OCI-LY1 (cell line): ENCODE results near the gene TENT4A.

Source experiments
- H2AFZ ChIP-seq: fragments of 200-600 bp; sonication (generic), shearing (Covaris generic); 2 replicates; pipeline ENCODE4 v1.6.0; 2014; ENCODE audit warnings: antibody characterized with exemption, mild to moderate bottlenecking, low read length
- H3F3A ChIP-seq: fragments of 200-600 bp; sonication (generic), shearing (Covaris generic); 2 replicates; pipeline ENCODE4 v1.6.0; 2014; ENCODE audit warnings: mild to moderate bottlenecking, antibody characterized with exemption, low read length, moderate library complexity; ENCODE audit not compliant: insufficient read depth
- H3K27ac ChIP-seq: fragments of 200-600 bp; sonication (generic); 2 replicates; pipeline ENCODE4 v1.5.1; 2014; ENCODE audit warnings: low read length, mixed run types, mild to moderate bottlenecking, low read depth; ENCODE audit not compliant: poor library complexity, severe bottlenecking
- H3K27me3 ChIP-seq: fragments of 200-600 bp; sonication (generic); 2 replicates; pipeline ENCODE4 v1.6.0; 2014; ENCODE audit warnings: antibody characterized with exemption, mild to moderate bottlenecking, low read length, moderate library complexity; ENCODE audit not compliant: insufficient read depth
- H3K36me3 ChIP-seq: fragments of 200-600 bp; sonication (generic); 2 replicates; pipeline ENCODE4 v1.6.1; 2014; ENCODE audit warnings: mild to moderate bottlenecking, antibody characterized with exemption, low read length, moderate library complexity, mixed read lengths; ENCODE audit not compliant: insufficient read depth
- H3K4me1 ChIP-seq: fragments of 200-600 bp; sonication (generic); 2 replicates; pipeline ENCODE4 v1.5.1; 2014; ENCODE audit warnings: mild to moderate bottlenecking, low read length, moderate library complexity; ENCODE audit not compliant: insufficient read depth, severe bottlenecking
- H3K4me2 ChIP-seq: fragments of 200-600 bp; sonication (generic), shearing (Covaris generic); 2 replicates; pipeline ENCODE4 v1.6.1; 2014; ENCODE audit warnings: low read length
- H3K4me3 ChIP-seq: fragments of 200-600 bp; sonication (generic); 2 replicates; pipeline ENCODE4 v1.5.1; 2014; ENCODE audit warnings: low read length, low read depth, mild to moderate bottlenecking, mixed read lengths; ENCODE audit not compliant: poor library complexity, severe bottlenecking
- H3K79me2 ChIP-seq: fragments of 200-600 bp; shearing (Covaris generic); 2 replicates; pipeline ENCODE4 v1.6.1; 2016; ENCODE audit warnings: mixed run types, low read length, mixed read lengths; ENCODE audit not compliant: insufficient read depth
- H3K9ac ChIP-seq: fragments of 200-600 bp; sonication (generic), shearing (Covaris generic); 2 replicates; pipeline ENCODE4 v1.6.1; 2014; ENCODE audit warnings: mild to moderate bottlenecking, low read length, mixed read lengths
- H3K9me2 ChIP-seq: fragments of 200-600 bp; sonication (generic), shearing (Covaris generic); 2 replicates; pipeline ENCODE4 v1.6.1; 2014; ENCODE audit warnings: low read depth, mild to moderate bottlenecking, low read length, mixed read lengths
- H3K9me3 ChIP-seq: fragments of 200-600 bp; shearing (Covaris generic); 2 replicates; pipeline ENCODE4 v1.6.1; 2014; ENCODE audit warnings: low read length, mixed read lengths
- H4K20me1 ChIP-seq: fragments of 200-600 bp; sonication (generic), shearing (Covaris generic); 2 replicates; pipeline ENCODE4 v1.6.0; 2016; ENCODE audit warnings: mild to moderate bottlenecking, low read length; ENCODE audit not compliant: insufficient read depth
- EZH2 ChIP-seq: fragments of 200-600 bp; sonication (generic), shearing (Covaris generic); IDR thresholded peaks from 2 replicates; pipeline ENCODE4 v1.8.0; 2017; ENCODE audit warnings: borderline replicate concordance, mixed run types, mild to moderate bottlenecking, antibody characterized with exemption, low read length, moderate library complexity, mixed read lengths
- TF ChIP-seq, protein P1 (sequence below): fragments of 200-600 bp; sonication (generic), shearing (Covaris generic); IDR thresholded peaks from 2 replicates; pipeline ENCODE4 v1.5.1; 2017; ENCODE audit warnings: mild to moderate bottlenecking, antibody characterized with exemption, low read length, moderate library complexity, mixed read lengths

The TENT4A gene

DNA sequence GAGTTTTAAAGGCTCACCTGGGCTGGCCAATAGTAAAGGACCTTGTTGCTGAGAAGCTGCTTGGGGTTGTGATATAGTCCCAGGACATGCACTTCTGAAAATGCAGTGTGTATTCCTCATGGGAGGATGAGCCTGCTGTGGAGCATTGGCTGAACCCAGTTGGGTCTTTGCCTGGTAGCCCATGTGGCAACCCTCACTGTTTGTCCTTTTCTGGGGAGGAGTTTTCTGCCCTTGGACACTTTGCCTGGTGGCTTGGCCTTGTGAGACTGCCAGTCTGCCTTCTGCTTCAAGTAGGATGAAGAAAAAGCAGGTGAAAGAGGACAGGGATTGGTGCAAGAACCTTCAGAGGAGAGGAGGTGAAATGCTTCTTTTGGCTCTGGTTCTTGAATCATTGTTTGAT lies 4.0 kb downstream of the TENT4A start:
- no peaks in the 10 kb centered on the region for H3K9me3 ChIP-seq
- no peaks in the 10 kb centered on the region for H3K27me3 ChIP-seq
- peaks cover 75% of the 10 kb centered on the region for H3K4me1 ChIP-seq
- no peaks in the 10 kb centered on the region; the same call in 1 of the 2 replicates for H4K20me1 ChIP-seq
- no peaks in the 10 kb centered on the region for H3F3A ChIP-seq
- H3K9ac ChIP-seq = no peak overlapping the region
- no peak overlapping the region for H2AFZ ChIP-seq
- no peak overlapping the region for H3K27ac ChIP-seq
- peaks cover 42% of the 10 kb centered on the region for H3K36me3 ChIP-seq
- peaks cover 60% of the 10 kb centered on the region for H3K79me2 ChIP-seq
- peak overlapping the region; percentile 14 for H3K4me3 ChIP-seq
- TF ChIP-seq, protein P1, sequence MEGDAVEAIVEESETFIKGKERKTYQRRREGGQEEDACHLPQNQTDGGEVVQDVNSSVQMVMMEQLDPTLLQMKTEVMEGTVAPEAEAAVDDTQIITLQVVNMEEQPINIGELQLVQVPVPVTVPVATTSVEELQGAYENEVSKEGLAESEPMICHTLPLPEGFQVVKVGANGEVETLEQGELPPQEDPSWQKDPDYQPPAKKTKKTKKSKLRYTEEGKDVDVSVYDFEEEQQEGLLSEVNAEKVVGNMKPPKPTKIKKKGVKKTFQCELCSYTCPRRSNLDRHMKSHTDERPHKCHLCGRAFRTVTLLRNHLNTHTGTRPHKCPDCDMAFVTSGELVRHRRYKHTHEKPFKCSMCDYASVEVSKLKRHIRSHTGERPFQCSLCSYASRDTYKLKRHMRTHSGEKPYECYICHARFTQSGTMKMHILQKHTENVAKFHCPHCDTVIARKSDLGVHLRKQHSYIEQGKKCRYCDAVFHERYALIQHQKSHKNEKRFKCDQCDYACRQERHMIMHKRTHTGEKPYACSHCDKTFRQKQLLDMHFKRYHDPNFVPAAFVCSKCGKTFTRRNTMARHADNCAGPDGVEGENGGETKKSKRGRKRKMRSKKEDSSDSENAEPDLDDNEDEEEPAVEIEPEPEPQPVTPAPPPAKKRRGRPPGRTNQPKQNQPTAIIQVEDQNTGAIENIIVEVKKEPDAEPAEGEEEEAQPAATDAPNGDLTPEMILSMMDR = no peak
- TF ChIP-seq EZH2 = no peak
- H3K4me2 ChIP-seq = peak overlapping the region; percentile 94; the same call in 1 of the 2 replicates
- H3K9me2 ChIP-seq = no peaks in the 10 kb centered on the region

DNA sequence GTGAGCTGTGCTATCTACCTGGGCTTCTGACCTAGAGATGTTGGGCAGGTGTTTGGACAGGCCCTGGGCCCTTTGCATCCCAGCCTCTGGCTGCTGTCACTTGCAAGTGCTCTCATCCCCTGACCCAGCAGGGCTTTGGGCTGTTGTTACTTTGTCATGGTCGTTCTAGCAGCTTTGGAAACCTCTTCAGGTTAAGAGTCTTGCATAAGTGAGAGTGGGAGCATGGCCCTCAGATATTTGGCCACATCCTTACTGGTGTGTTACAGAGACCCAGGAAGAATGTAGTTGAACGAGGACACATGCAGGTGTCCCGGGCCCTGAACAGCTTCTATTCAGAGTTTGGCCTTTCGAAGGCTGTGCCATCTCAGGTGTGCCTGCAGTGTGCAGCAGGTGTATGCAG lies 4.5 kb downstream of the TENT4A start:
- peak overlapping the region; percentile 94 for H3K4me2 ChIP-seq
- no peaks in the 10 kb centered on the region for H3K9me3 ChIP-seq
- H3F3A ChIP-seq = no peaks in the 10 kb centered on the region
- no peak overlapping the region for H3K27ac ChIP-seq
- H4K20me1 ChIP-seq = no peaks in the 10 kb centered on the region; the same call in 1 of the 2 replicates
- no peak overlapping the region for H3K9ac ChIP-seq
- H2AFZ ChIP-seq = no peak overlapping the region
- peak overlapping the region; percentile 14 for H3K4me3 ChIP-seq
- H3K4me1 ChIP-seq = peaks cover 78% of the 10 kb centered on the region
- H3K36me3 ChIP-seq = peaks cover 42% of the 10 kb centered on the region
- TF ChIP-seq EZH2 = no peak
- TF ChIP-seq, protein P1 = no peak
- H3K9me2 ChIP-seq = no peaks in the 10 kb centered on the region
- H3K27me3 ChIP-seq = no peaks in the 10 kb centered on the region
- peaks cover 64% of the 10 kb centered on the region for H3K79me2 ChIP-seq

DNA sequence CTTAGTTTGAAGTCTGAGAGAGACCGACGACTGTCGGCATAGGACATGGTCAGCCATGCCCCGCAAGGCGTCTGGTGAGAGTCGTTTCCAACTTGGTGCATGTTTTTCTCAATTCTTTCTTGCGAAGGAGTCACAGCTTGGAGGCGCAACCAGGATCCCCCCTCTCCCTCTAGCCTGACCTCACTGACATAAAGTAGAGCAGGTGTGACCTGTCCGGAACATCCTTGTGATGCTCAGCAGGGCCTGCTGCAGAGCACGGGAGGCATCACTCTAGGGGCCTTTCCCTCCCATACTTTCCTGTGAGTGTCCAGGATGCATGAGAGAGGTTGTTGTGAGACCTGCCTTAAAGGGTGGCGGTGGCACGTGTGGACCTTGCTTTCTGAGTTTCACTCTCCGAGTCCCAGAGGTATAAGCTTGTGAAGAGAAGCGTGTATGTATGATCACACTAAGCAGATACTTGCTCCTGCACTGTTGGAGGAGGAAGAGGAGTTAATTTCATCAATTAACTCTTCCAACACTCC lies 5.0 kb downstream of the TENT4A start:
- Histone ChIP-seq H3K36me3 (peaks cover 42% of the 10 kb centered on the region), H3K9me3 (no peaks in the 10 kb centered on the region), H2AFZ (no peak overlapping the region), H3K9ac (no peak overlapping the region), H3K9me2 (no peaks in the 10 kb centered on the region), H4K20me1 (no peaks in the 10 kb centered on the region; the same call in 1 of the 2 replicates), H3K4me1 (peaks cover 84% of the 10 kb centered on the region), H3K79me2 (peaks cover 68% of the 10 kb centered on the region), H3F3A (no peaks in the 10 kb centered on the region), H3K27me3 (no peaks in the 10 kb centered on the region), H3K4me3 (no peak overlapping the region), H3K4me2 (peak overlapping the region; percentile 94), H3K27ac (no peak overlapping the region)
- TF ChIP-seq, protein P1 = no peak
- no peak for TF ChIP-seq EZH2
